Spinal cord (tissue), 10 donors: Measurements from ENCODE around the gene FIGNL2. TPM values are rescaled to one million over a fixed set of nuclear protein-coding genes. Genes with fewer than 3 reads are reported as not detected.

Source experiments
- DNase-seq, 6 donors: peaks; one replicate each; pipeline versions ENCODE4 v3.0.0 to v3.0.0-alpha.2; 2013 to 2015; ENCODE audit warnings: low spot score in 6 of 6, low read depth in 4 of 6
- H3K27ac ChIP-seq: one replicate; pipeline ENCODE4 v1.5.1; 2013; ENCODE audit warnings: low read depth, low read length, control low read depth
- H3K27me3 ChIP-seq: one replicate; pipeline ENCODE4 v1.6.1; 2013; ENCODE audit warnings: low read length; ENCODE audit not compliant: control insufficient read depth, insufficient read depth
- H3K36me3 ChIP-seq: one replicate; pipeline ENCODE4 v1.6.1; 2013; ENCODE audit warnings: low read length; ENCODE audit not compliant: control insufficient read depth, insufficient read depth
- H3K4me1 ChIP-seq: one replicate; pipeline ENCODE4 v1.6.1; 2013; ENCODE audit warnings: low read length; ENCODE audit not compliant: control insufficient read depth, insufficient read depth
- H3K4me3 ChIP-seq: one replicate; pipeline ENCODE4 v1.5.1; 2013; ENCODE audit warnings: low read depth, low read length, control low read depth
- H3K9me3 ChIP-seq: one replicate; pipeline ENCODE4 v1.6.1; 2013; ENCODE audit warnings: low read length; ENCODE audit not compliant: control insufficient read depth, insufficient read depth
- WGBS: methylation state at CpG from one replicate; pipeline ENCODE4 v1.1.5; 2013; ENCODE audit warnings: missing lambda C conversion rate; ENCODE audit not compliant: insufficient coverage; 5-methylcytosine and 5-hydroxymethylcytosine counted together
- polyA plus RNA-seq, 2 donors: library from polyadenylated mRNA; unstranded; fragments of 120-200 nt; gene quantifications; one replicate each; pipeline ENCODE4 v1.2.1, GENCODE V29; 2013; ENCODE audit not compliant: insufficient read length in 2 of 2
- total RNA-seq, 2 donors: library from RNA; depleted of rRNA in 1 of 2; stranded (reverse); fragments of 120-200 nt in 1 of 2; fragments of >200 nt in 1 of 2; gene quantifications; one replicate each; pipeline versions ENCODE4 v1.2.3 to v1.2.4, GENCODE V29; 2013 to 2014
- donor health status: healthy.

Gene FIGNL2
- total and polyA plus RNA-seq, 4 donors: 0.40 to 2.4 (median 1.7) TPM

DNA sequence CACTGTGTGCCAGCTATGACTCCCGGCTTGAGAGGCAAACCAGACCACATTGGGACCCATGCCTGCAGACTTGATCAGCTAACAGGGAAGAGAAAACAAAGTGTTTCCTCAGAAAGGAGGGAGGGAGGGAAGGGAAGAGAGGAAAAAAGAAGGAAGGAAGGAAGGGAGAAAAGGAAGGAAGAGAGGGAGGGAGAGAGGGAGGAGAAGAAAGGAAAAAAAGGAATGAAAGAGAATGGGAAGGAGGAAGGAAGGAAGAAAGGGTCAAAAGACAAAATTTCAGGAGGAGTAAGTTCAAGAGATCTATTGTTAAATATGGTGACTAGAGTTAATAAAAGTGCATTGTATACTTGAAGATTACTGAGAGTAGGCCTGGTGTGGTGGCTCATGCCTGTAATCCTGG is 18.9 kb downstream of the FIGNL2 start:
- Histone ChIP-seq H3K36me3 (peaks cover 3% of the 10 kb centered on the region), H3K27me3 (no peaks in the 10 kb centered on the region), H3K4me1 (peaks cover 15% of the 10 kb centered on the region), H3K27ac (no peak overlapping the region), H3K4me3 (no peak overlapping the region), H3K9me3 (no peaks in the 10 kb centered on the region)
- 43% methylated on average over 1 of the region's 1 CpG for WGBS
- no peak for DNase-seq

DNA sequence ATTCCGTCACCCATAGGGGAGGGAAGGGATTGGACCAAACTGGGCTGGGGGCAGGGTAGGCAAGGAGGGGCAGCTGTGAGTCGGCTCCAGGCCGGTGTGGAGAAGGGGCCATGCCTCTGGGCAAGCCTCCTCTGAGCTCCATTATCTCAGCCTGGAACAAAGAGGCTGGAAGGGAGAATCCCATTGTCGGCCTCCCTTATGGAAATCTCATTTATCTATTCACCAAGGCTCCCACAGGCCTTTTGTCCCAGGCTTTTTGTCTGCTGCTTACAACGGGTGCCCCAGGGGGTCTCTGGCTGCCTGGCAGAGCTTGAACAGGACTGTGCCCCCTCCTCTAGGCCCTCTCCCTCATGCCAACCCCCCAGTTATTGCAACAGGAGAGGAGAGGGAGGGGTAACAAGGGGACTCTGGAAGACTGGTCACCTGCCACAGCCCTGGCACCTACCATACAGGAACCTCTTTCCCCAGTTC is 19.5 kb downstream of the FIGNL2 start:
- 25% methylated on average over 1 of the region's 5 CpGs for WGBS
- no peaks in the 10 kb centered on the region for H3K27me3 ChIP-seq
- peaks cover 12% of the 10 kb centered on the region for H3K4me1 ChIP-seq
- H3K27ac ChIP-seq: no peak overlapping the region
- peak in 1 of 6 donors; percentile 68 for DNase-seq
- H3K4me3 ChIP-seq: no peak overlapping the region
- no peaks in the 10 kb centered on the region for H3K36me3 ChIP-seq
- no peaks in the 10 kb centered on the region for H3K9me3 ChIP-seq

DNA sequence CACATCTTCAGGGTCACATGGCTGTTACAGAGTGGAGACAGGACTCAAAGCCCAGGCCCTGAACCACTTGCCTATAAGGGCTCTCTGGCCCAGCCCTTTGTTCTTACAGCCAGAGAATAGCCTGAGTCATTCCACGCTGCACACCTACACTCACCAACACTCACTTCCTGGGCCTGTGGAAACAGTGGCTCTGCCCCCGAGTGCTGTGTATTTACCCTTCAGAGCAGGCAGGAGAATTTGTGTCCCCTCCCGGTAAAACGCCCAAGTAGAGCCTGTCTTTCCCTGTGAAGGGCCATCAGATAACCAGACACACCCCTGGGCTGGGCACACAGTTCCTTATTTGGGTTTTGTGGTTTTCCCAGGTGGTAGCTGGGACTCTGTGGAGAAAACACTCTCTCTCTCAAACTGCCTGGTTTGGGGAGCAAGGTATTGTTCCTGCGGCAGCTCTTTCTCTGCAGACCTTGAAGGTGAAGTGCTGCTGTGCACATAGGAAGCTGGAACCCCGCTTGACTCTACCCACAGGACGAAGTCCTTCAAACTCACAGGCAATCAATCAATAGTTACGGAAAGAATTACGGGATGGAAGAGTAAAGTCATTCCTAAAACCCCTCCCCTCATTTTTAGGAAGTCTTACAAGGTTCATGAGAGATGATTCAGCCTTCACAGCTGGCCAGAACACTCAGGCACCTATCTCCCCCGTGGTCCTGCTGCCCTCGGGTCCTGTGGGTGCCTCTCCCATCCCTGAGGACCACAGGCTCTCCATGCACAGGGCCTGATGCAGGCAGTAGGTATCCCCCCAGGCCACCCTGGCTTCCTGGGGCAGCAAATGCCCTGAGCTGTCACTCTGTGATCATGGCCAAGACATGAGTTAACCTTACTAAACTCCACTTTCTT is 20.3 kb downstream of the FIGNL2 start:
- no peak overlapping the region for H3K4me3 ChIP-seq
- H3K36me3 ChIP-seq: no peaks in the 10 kb centered on the region
- 85% methylated on average over 3 of the region's 11 CpGs for WGBS
- H3K4me1 ChIP-seq: peaks cover 12% of the 10 kb centered on the region
- DNase-seq: no peak
- no peak overlapping the region for H3K27ac ChIP-seq
- H3K9me3 ChIP-seq: no peaks in the 10 kb centered on the region
- H3K27me3 ChIP-seq: no peaks in the 10 kb centered on the region

DNA sequence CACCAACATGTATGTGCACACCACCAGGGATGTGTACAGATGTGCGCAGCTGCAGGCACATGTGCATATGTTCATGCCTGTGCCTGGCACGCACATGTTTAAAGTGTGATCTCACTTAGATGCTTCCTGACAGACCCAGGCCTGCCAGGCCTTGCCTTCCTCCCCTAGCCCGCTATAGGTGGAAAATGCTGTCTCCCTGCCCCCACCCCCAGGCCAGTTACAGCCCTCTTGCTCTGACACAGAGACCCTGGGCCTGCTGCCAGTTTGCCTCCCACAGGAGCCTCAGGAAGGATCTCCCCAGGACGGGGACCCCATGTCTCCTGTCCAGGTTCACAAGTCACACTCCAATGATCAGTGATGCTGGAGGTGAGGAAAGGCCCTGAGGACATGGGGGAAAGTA is 21.6 kb downstream of the FIGNL2 start:
- Histone ChIP-seq H3K4me1 (peaks cover 15% of the 10 kb centered on the region), H3K36me3 (peaks cover 6% of the 10 kb centered on the region), H3K9me3 (no peaks in the 10 kb centered on the region), H3K4me3 (no peak overlapping the region), H3K27me3 (no peaks in the 10 kb centered on the region), H3K27ac (no peak overlapping the region)
- DNase-seq: no peak
- 96% methylated on average over 3 of the region's 4 CpGs for WGBS

DNA sequence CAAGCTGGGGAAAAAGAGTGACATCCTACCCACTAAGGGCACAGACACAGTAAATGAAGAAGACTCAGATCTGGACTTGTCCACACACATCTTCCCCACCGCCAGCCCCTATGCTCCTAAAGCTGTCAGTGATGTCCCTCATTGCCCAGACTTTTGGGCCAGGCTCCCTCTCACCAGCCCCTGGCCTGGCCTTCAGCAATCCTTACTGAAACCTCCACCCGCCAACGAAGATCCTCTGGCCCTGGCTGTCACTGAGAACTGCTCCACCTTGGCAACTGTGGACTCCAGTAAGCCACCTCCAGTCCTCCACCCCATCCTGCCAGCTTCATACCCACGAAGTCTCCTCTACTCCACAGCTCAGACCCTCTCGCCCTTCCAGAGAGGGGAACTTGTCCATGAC is 23.3 kb downstream of the FIGNL2 start:
- 88% methylated on average over 5 of the region's 5 CpGs for WGBS
- Histone ChIP-seq H3K4me3 (no peak overlapping the region), H3K27me3 (no peaks in the 10 kb centered on the region), H3K9me3 (no peaks in the 10 kb centered on the region), H3K27ac (no peak overlapping the region), H3K36me3 (peaks cover 12% of the 10 kb centered on the region), H3K4me1 (peaks cover 20% of the 10 kb centered on the region)
- DNase-seq: no peak

DNA sequence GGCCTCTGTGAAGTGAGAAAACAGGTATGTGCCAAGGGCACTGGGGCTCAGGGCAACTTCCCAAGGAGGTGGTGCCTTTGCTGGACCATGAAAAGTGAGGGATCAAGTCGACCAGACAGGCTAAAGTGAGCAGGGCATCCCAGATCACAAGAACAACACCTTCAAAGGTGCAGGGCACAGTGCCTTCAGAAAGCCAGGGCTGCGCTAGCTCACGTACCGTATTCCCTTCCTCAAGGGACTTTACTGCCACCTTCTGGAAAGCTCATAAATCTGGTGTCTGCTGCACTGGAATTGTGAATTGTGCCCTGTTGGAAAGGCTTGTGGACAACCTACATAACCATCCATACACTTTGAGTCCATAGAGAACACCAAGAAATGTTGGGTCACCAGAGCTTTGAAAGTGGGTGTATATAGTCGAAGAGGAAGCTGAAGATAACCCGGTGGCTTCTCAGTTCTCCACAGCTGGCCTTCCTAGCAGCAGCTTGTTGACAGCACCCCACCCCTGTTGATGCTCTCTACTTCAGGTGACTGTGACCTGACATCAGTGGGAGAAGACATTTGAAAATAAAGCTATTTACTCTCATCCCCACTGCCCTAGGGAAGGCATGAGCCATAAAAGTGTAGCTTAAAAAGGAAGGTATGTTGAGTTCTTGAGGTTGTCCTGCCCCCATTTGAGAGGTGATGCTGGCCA is 24.5 kb downstream of the FIGNL2 start:
- peak in 2 of 6 donors; percentile 87 to 88 for DNase-seq
- WGBS: 0% methylated on average over 1 of the region's 6 CpGs
- Histone ChIP-seq H3K36me3 (peaks cover 12% of the 10 kb centered on the region), H3K9me3 (no peaks in the 10 kb centered on the region), H3K27me3 (no peaks in the 10 kb centered on the region), H3K27ac (no peak overlapping the region), H3K4me1 (peaks cover 28% of the 10 kb centered on the region), H3K4me3 (no peak overlapping the region)

DNA sequence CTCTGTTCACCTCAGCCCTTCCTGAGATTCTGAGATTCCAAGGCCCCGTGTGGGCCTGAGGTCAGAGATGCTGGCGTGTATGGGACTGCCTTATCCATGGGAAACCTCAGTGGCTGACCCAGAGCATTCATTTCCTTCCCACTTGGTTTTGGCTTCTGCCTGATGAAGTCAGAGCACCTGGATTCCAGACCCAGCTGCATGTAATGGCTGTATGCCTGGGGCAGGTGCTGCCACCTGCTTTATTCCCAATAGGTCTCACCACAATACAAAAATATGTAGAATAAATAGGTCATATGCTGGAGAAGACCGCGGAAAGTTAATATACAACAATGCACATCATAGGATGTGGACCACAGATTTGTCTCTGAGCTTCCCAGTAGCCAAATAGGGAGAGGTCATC is 25.6 kb downstream of the FIGNL2 start:
- Histone ChIP-seq H3K27ac (no peak overlapping the region), H3K9me3 (no peaks in the 10 kb centered on the region), H3K4me3 (no peak overlapping the region), H3K27me3 (no peaks in the 10 kb centered on the region), H3K36me3 (peaks cover 12% of the 10 kb centered on the region), H3K4me1 (peaks cover 32% of the 10 kb centered on the region)
- 92% methylated on average over 2 of the region's 4 CpGs for WGBS
- no peak for DNase-seq

DNA sequence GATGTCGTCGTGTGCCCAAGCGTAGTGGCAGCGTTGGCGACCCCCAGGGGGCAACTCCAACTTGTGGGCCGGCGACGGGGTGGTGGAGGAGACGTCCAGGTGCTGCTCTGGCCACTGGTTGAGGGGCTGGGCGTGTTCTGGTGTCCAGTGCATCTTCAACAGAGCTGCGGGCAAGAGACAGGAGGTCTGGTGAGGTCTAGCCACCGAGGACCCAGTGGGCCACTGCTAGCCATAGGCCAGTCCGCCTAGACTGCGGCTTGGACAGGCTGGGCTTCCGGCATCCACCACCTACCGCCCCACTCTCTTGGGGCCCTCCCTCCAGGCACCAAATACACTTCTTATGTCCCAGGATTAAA is 26.3 kb downstream of the FIGNL2 start:
- no peak overlapping the region for H3K4me3 ChIP-seq
- no peak overlapping the region for H3K27ac ChIP-seq
- 87% methylated on average over 15 of the region's 16 CpGs for WGBS

DNA sequence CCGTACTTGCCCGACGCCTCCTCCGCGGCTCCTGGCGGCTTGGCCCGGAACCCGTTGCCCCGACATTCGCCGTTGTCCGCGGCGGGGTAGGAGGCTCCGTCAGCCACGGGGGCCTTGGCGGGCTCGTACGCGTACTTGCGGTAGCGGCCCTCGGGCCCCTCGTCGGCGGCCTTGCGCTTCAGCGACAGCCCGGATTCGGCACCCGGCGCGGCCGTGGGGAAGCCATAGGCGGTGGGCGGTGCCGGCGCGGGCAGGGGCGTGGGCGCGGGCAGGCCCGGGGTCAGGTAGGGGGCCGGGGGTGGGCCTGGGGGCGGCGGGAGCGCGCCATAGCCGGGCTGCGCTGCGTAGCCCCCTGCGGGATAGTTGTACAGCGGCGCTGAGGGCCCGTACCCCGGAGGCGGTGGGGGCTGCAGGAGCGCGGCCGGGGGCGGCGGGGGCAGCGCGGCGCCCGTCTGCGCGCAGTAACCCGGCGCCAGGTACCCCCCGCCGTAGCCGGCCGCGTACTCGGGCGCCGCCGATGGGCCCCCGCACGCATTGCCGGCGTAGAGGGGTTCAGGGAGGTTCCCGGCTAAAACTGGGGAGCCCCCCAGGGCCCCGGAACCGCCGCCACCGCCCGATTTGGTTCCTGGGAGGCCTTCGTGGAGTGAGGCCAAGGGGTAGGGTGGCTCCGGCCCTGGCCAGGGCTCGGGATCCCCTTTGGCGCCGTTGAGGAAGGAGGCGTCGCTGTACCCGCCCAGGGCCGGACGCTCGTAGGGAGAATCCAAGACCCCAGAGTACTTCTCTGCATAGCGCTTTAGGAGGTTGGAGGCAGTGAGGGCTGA is 26.9 kb downstream of the FIGNL2 start:
- no peak for DNase-seq
- 57% methylated on average over 99 of the region's 101 CpGs for WGBS
- peaks cover 12% of the 10 kb centered on the region for H3K36me3 ChIP-seq
- H3K4me3 ChIP-seq: peak overlapping the region; percentile 29
- no peaks in the 10 kb centered on the region for H3K27me3 ChIP-seq
- H3K4me1 ChIP-seq: peaks cover 32% of the 10 kb centered on the region
- H3K9me3 ChIP-seq: no peaks in the 10 kb centered on the region
- no peak overlapping the region for H3K27ac ChIP-seq

More for the DNA sequence above, 26.3 kb downstream of the FIGNL2 start:
- Histone ChIP-seq H3K9me3 (no peaks in the 10 kb centered on the region), H3K36me3 (peaks cover 12% of the 10 kb centered on the region), H3K27me3 (no peaks in the 10 kb centered on the region), H3K4me1 (peaks cover 32% of the 10 kb centered on the region)
- DNase-seq: no peak
